NB4 (cell line): ENCODE data around the gene ATP13A4.

Source experiments
- CTCF ChIP-seq: IDR thresholded peaks from one replicate; pipeline ENCODE4 v1.5.1; 2012; ENCODE audit warnings: low read depth, low read length
- MAX ChIP-seq: IDR thresholded peaks from 2 replicates; pipeline ENCODE4 v1.6.1; 2011; ENCODE audit warnings: low read depth, low read length
- MYC ChIP-seq: IDR thresholded peaks from 2 replicates; pipeline ENCODE4 v1.6.1; 2011; ENCODE audit warnings: low read depth, low read length
- POLR2A ChIP-seq: IDR thresholded peaks from 2 replicates; pipeline ENCODE4 v1.6.1; 2011; ENCODE audit warnings: mild to moderate bottlenecking; ENCODE audit not compliant: insufficient read length; ENCODE audit errors: extremely low read depth

GRCh38 chr3:193507566-193507965 is 47.1 kb downstream of the ATP13A4 start:
- TF ChIP-seq CTCF (no peak), POLR2A (no peak), MYC (no peak), MAX (no peak)
